ENCODE results near the gene ZMPSTE24. TPM values are rescaled to one million over a fixed set of nuclear protein-coding genes. Genes with fewer than 3 reads are reported as not detected.
A peak's percentile ranks its signal among the peaks of the same experiment; 100 is the strongest.

ZMPSTE24 gene
- total RNA-seq, 1 donor from 2014 or later, result 35.6 TPM

DNA sequence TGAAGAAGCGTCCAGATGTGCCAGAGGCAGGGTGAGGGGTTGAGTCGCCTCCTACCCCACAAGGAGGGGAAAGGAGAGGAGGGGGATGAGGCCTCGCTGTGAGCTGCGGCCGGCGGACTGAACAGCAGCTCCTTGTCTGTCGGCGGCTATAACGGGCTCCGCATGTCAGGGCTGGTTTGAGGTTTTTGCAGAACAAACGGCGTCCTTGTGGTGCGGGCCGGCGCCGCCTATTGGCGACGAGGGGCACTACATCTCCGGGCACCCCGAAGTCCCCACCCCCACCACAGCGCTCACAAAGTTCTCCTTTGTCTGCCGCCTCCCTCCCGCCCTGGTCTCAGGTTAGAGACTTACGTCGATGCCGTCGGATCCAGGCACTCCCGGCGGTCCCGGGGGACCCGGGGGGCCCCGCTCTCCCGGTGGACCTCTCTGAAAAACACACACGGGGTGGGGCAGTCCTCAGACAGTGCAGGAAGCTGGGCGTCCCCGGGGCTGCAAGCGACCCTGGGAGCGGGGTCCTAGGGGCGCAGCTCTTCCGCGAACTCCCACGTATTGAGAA lies 57.3 kb downstream of the ZMPSTE24 start:
- Mint-ChIP-seq H3K4me3 (peak overlapping the region; percentile 88), H3K27me3 (ENCODE audit: low read depth) (peaks cover 50% of the 10 kb centered on the region), H3K4me1 (peaks cover 31% of the 10 kb centered on the region), H3K27ac (ENCODE audit: unreplicated experiment) (peak overlapping the region; percentile 96), H3K9me3 (no peaks in the 10 kb centered on the region), H3K36me3 (ENCODE audit: low read depth) (no peaks in the 10 kb centered on the region)
- TF ChIP-seq, protein P1, sequence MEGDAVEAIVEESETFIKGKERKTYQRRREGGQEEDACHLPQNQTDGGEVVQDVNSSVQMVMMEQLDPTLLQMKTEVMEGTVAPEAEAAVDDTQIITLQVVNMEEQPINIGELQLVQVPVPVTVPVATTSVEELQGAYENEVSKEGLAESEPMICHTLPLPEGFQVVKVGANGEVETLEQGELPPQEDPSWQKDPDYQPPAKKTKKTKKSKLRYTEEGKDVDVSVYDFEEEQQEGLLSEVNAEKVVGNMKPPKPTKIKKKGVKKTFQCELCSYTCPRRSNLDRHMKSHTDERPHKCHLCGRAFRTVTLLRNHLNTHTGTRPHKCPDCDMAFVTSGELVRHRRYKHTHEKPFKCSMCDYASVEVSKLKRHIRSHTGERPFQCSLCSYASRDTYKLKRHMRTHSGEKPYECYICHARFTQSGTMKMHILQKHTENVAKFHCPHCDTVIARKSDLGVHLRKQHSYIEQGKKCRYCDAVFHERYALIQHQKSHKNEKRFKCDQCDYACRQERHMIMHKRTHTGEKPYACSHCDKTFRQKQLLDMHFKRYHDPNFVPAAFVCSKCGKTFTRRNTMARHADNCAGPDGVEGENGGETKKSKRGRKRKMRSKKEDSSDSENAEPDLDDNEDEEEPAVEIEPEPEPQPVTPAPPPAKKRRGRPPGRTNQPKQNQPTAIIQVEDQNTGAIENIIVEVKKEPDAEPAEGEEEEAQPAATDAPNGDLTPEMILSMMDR (conservative IDR thresholded peaks at IDR 0.05), result peak; percentile 91
- DNase-seq (ENCODE audit: low read depth, low spot score), result peak; percentile 87

DNA sequence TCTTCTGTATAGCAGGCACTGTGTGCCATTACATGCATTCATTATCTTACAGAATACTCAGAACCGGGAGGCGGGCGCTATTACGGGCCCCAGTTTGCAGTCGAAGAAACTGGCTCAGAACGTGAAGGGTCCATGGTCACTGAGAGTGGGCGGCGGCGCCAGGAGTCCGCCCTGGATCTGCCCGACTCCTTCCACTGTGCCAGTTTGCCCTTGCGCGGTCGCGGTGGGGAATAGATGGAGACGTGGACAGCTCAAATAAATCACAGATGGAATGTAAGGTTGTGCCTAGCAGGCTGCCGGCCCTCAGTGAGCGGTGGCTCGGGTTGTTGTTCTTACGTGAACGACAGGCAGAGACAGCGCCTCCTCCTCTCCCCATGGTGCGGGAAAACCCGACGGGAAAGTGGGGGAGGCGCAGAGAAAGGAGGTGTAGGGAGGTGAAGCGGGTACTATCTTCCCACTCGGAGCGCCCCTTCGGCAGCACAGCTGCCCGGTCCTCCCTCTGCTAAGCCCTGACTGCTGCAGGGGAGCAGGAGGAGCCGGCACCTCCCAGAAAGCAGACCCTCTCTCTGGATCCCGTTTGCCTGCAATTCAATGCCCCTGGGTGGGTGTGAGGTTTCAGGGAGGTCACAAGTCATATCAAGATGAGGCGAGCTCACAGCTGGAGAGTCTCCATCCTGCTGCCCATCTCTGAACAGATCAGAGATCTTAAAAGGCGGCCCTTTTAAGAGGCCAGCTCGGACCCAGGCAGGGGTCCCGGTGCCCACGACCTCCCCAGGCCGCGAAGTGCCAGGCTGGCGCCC lies 58.0 kb downstream of the ZMPSTE24 start:
- TF ChIP-seq, protein P1 (conservative IDR thresholded peaks at IDR 0.05), result no peak
- Mint-ChIP-seq H3K4me3 (peak overlapping the region; percentile 88), H3K9me3 (no peaks in the 10 kb centered on the region), H3K36me3 (ENCODE audit: low read depth) (no peaks in the 10 kb centered on the region), H3K4me1 (peaks cover 31% of the 10 kb centered on the region), H3K27me3 (ENCODE audit: low read depth) (peaks cover 50% of the 10 kb centered on the region), H3K27ac (ENCODE audit: unreplicated experiment) (peak overlapping the region; percentile 87)
- DNase-seq (ENCODE audit: low read depth, low spot score), result peak; percentile 25

DNA sequence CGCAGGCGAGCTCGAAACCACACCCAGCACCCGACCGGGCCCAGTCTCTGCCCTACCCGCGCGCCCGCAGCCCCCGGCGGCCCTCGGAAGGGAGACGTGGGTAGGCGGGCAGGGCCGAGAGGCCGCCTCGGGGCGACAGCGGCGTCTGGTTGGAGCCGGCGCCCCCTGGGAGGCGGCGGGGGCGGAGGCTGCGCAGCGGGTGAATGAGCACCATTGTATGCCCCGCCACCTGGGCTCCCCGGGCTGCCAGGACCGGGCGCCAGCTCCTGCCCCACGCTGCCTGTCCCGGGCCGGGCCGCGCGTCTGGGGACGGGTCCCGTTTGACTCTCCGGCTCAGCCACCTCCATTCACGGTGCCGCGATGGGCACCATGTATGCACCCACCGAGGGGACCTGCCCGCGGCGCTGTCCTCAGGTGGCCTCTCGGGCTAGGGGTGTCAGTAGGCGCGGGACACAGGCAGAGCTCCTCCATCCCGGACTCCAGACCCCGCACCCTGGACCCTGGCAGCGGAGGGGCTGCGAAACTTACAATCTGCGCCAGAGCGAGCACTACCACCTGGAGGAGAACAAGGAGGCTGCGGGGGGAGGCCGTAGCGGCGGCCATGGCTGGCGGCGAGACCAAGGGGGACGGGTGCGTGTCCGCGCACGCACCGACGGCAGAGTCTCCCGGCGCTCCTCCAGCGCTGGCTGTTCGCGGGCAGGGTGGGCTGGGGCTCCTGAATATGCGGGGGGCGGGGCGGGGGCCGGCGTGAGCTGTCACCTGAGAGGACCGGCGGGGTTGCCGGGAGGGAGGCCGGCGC lies 58.8 kb downstream of the ZMPSTE24 start, which contains the start of gene COL9A2:
Gene COL9A2 (minus strand): TSS at position 692 of the 799 bp plus-strand sequence. CDS start 89 bp downstream, at position 603.
- Mint-ChIP-seq H3K9me3 (no peaks in the 10 kb centered on the region), H3K27ac (ENCODE audit: unreplicated experiment) (peak within 1 kb of the TSS; percentile 35), H3K27me3 (ENCODE audit: low read depth) (peaks cover 50% of the 10 kb centered on the region), H3K4me3 (peak within 1 kb of the TSS; percentile 88), H3K36me3 (ENCODE audit: low read depth) (no peaks in the 10 kb centered on the region), H3K4me1 (peaks cover 31% of the 10 kb centered on the region)
- DNase-seq (ENCODE audit: low read depth, low spot score), result peak; percentile 44
- TF ChIP-seq, protein P1 (conservative IDR thresholded peaks at IDR 0.05), result peak; percentile 11

DNA sequence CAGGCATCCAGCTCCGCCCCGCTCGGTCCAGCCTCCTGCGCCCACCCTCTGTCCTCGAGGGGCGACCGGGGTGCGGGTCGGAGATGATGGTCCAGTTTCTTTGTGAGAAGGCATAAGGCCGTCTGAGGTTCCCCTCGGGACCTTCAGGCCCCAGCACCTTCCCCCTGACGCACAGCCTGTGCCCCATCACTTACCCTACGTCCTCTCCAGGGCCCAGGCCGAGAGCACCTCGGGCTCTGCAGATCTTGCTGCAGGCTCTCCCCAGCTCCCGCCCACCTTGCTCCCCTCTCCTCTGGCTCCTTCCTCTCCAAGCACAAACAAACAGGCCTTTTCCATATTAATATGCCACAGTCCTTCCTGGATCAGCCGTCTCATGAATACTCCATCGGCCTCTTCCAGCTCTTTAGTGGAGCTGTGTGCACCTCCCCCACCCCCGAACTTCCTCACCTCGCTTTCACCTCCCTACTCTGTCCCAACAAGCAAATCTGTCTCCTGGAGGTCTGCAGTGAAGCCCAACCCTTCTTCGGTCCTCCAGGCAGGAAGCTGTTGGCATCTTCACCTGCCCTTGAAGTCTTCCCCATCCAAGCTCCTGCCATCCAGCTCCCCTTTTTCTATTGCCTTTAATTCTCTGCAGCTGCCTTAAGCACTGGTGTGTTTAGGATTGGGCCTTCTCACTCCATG lies 59.5 kb downstream of the ZMPSTE24 start:
- DNase-seq (ENCODE audit: low read depth, low spot score), result no peak
- Mint-ChIP-seq H3K36me3 (ENCODE audit: low read depth) (no peaks in the 10 kb centered on the region), H3K4me1 (peaks cover 31% of the 10 kb centered on the region), H3K9me3 (no peaks in the 10 kb centered on the region), H3K27me3 (ENCODE audit: low read depth) (peaks cover 50% of the 10 kb centered on the region), H3K4me3 (peak overlapping the region; percentile 56), H3K27ac (ENCODE audit: unreplicated experiment) (no peak overlapping the region)
- TF ChIP-seq, protein P1 (conservative IDR thresholded peaks at IDR 0.05), result no peak

DNA sequence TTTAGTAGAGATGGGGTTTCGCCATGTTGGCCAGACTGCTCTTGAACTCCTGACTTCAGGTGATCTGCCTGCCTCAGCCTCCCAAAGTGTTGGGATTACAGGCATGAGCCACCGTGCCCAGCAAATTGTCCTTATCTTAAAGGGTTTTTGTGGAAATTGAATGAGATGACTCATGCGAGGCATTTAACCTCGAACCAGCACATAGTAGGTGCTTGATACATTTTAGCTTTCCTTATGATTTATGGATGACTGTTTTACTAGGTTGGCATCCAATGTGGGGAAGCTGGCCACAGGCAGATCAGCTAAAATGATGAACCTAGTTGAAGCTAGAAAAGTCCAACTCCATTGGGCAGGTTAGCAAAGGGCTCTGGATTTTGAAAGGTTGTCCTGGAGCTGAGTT lies 60.4 kb downstream of the ZMPSTE24 start:
- Mint-ChIP-seq H3K27ac (ENCODE audit: unreplicated experiment) (no peak overlapping the region), H3K27me3 (ENCODE audit: low read depth) (peaks cover 50% of the 10 kb centered on the region), H3K36me3 (ENCODE audit: low read depth) (no peaks in the 10 kb centered on the region), H3K4me3 (no peak overlapping the region), H3K9me3 (no peaks in the 10 kb centered on the region), H3K4me1 (peaks cover 31% of the 10 kb centered on the region)
- TF ChIP-seq, protein P1 (conservative IDR thresholded peaks at IDR 0.05), result no peak
- no peak for DNase-seq (ENCODE audit: low read depth, low spot score)

All from neural crest cell (in vitro differentiated cells).